GM23338 (cell line): Measurements from ENCODE around the gene TCAF1. TPM values are rescaled to one million over a fixed set of nuclear protein-coding genes. Genes with fewer than 3 reads are reported as not detected.
"Not testable (repeated sequence)": the region's sequence is repeated elsewhere in the genome, so short reads cannot be mapped to it uniquely, and the experiment has no call there.

Experiments used
- ATAC-seq: fragments of 200-7000 bp; cut with Tn5 transposase; 3 replicates; pipeline ENCODE4 v1.9.1; 2020
- DNase-seq: peaks from one replicate; pipeline ENCODE4 v3.0.0-alpha.2; 2015; ENCODE audit warnings: low spot score
- H2AFZ ChIP-seq: fragments of 200-600 bp; sonication (generic); 2 replicates; pipeline ENCODE4 v1.8.0; 2016; ENCODE audit warnings: antibody characterized with exemption, mild to moderate bottlenecking, moderate library complexity
- H3F3A ChIP-seq: fragments of 200-600 bp; sonication (generic); replicated peaks from 2 replicates; pipeline ENCODE4 v1.8.0; 2017; ENCODE audit warnings: antibody characterized with exemption, mixed run types, low read depth
- H3K27ac ChIP-seq: fragments of 200-600 bp; sonication (generic); 2 replicates; pipeline ENCODE4 v1.6.1; 2016; ENCODE audit warnings: low read depth
- H3K27me3 ChIP-seq: fragments of 200-600 bp; sonication (generic); 2 replicates; pipeline ENCODE4 v1.8.0; 2016; ENCODE audit warnings: mild to moderate bottlenecking, mixed run types, moderate library complexity; ENCODE audit not compliant: insufficient read depth
- H3K36me3 ChIP-seq: fragments of 200-600 bp; sonication (generic); 2 replicates; pipeline ENCODE4 v1.8.0; 2016; ENCODE audit warnings: mild to moderate bottlenecking; ENCODE audit not compliant: insufficient read depth
- H3K4me1 ChIP-seq: fragments of 200-600 bp; sonication (generic); 2 replicates; pipeline ENCODE4 v1.8.0; 2016; ENCODE audit warnings: mild to moderate bottlenecking, moderate library complexity; ENCODE audit not compliant: insufficient read depth
- H3K4me2 ChIP-seq: fragments of 200-600 bp; sonication (generic); 2 replicates; pipeline ENCODE4 v1.7.1; 2017; ENCODE audit warnings: mixed run types
- H3K4me3 ChIP-seq: fragments of 200-600 bp; sonication (generic); 2 replicates; pipeline ENCODE4 v1.6.1; 2016; ENCODE audit warnings: mixed run types
- H3K79me2 ChIP-seq: fragments of 200-600 bp; sonication (generic); replicated peaks from 2 replicates; pipeline ENCODE4 v1.8.0; 2017; ENCODE audit warnings: mild to moderate bottlenecking; ENCODE audit not compliant: insufficient read depth
- H3K9me2 ChIP-seq: fragments of 200-600 bp; sonication (generic); 2 replicates; pipeline ENCODE4 v1.8.0; 2017; ENCODE audit not compliant: insufficient read depth
- H4K20me1 ChIP-seq: fragments of 200-600 bp; sonication (generic); replicated peaks from 2 replicates; pipeline ENCODE4 v1.8.0; 2017; ENCODE audit warnings: mild to moderate bottlenecking; ENCODE audit not compliant: insufficient read depth
- H3K27ac Mint-ChIP-seq: 2 replicates; pipeline ENCODE4 v1.8.0; 2020; ENCODE audit warnings: inconsistent platforms, mild to moderate bottlenecking, moderate library complexity, mixed read lengths
- H3K27me3 Mint-ChIP-seq: 3 replicates; pipeline ENCODE4 v1.8.0; 2022; ENCODE audit warnings: low read depth, mild to moderate bottlenecking, moderate library complexity, mixed read lengths, inconsistent platforms; ENCODE audit not compliant: insufficient read depth, poor library complexity
- H3K36me3 Mint-ChIP-seq: 3 replicates; pipeline ENCODE4 v1.8.0; 2021; ENCODE audit warnings: low read depth, mild to moderate bottlenecking, inconsistent platforms, moderate library complexity, mixed read lengths
- H3K4me1 Mint-ChIP-seq: 3 replicates; pipeline ENCODE4 v1.8.0; 2020; ENCODE audit warnings: mild to moderate bottlenecking, inconsistent platforms, mixed read lengths
- H3K4me3 Mint-ChIP-seq: 3 replicates; pipeline ENCODE4 v1.8.0; 2021; ENCODE audit warnings: moderate library complexity, mild to moderate bottlenecking, inconsistent platforms, mixed read lengths
- H3K9me3 Mint-ChIP-seq: 3 replicates; pipeline ENCODE4 v1.8.0; 2020; ENCODE audit warnings: moderate library complexity, mild to moderate bottlenecking, inconsistent platforms, mixed read lengths
- CTCF ChIP-seq, 2 experiments: fragments of 200-600 bp in 1 of 2; sonication (generic) in 1 of 2; conservative IDR thresholded peaks; 2 replicates each; pipeline versions ENCODE4 v1.5.1 to v1.6.1; 2016 to 2017; ENCODE audit warnings: antibody characterized with exemption in 2 of 2, low read depth in 2 of 2, mild to moderate bottlenecking in 2 of 2, moderate library complexity in 1 of 2
- EZH2 ChIP-seq: fragments of 200-600 bp; sonication (generic); IDR thresholded peaks from one replicate; pipeline ENCODE4 v1.8.0; 2017; ENCODE audit warnings: antibody characterized with exemption, mild to moderate bottlenecking, low read depth; ENCODE audit not compliant: unreplicated experiment
- JUNB ChIP-seq: IDR thresholded peaks from one replicate; pipeline ENCODE4 v1.6.1; 2016; ENCODE audit warnings: antibody characterized with exemption; ENCODE audit not compliant: unreplicated experiment
- POLR2AphosphoS5 ChIP-seq: IDR thresholded peaks from 2 replicates; pipeline ENCODE4 v1.6.1; 2016; ENCODE audit warnings: antibody characterized with exemption, low read depth
- polyA plus RNA-seq: library from polyadenylated mRNA; unstranded; fragments of >200 nt; fragmentation: Nextera tagmentation; extraction: Ambion mirVana; gene quantifications from 2 replicates; pipeline ENCODE4 v1.2.1, GENCODE V29; 2016
- total RNA-seq: library from RNA; depleted of rRNA; stranded (reverse); fragments of >200 nt; shearing (Covaris generic); gene quantifications from 2 replicates; pipeline ENCODE4 v1.2.3, GENCODE V29; 2014

The TCAF1 gene
- total and polyA plus RNA-seq, 2 experiments from 2014 or later: 15.5 to 31.3 TPM

DNA sequence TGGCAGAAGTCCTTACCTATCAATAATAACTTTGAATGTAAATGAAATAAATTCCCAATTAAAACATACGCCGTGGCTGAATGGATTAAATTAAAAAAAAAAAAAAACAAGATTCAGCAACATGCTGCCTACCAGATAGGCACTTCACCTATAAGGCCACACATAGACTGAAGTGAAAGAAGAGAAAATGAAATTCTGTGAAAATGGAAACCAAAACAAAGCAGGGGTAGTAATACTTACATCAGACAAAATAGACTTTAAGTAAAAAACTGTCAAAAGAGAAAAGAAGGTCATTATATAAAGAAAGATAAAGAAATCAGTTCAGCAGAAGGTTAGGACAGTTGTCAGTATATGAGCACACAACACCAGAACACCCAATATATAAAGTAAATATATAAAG lies 55.3 kb downstream of the TCAF1 start:
- Histone ChIP-seq H3K27ac (no peak overlapping the region), H3K9me2 (no peaks in the 10 kb centered on the region), H3K4me2 (no peak overlapping the region), H3F3A (no peaks in the 10 kb centered on the region), H2AFZ (no peak overlapping the region), H3K36me3 (no peaks in the 10 kb centered on the region), H3K27me3 (no peaks in the 10 kb centered on the region), H3K4me1 (no peaks in the 10 kb centered on the region), H4K20me1 (no peaks in the 10 kb centered on the region), H3K79me2 (no peaks in the 10 kb centered on the region), H3K4me3 (no peak overlapping the region)
- Mint-ChIP-seq H3K36me3 (no peaks in the 10 kb centered on the region), H3K27me3 (no peaks in the 10 kb centered on the region), H3K9me3 (no peaks in the 10 kb centered on the region), H3K4me3 (no peak overlapping the region), H3K4me1 (no peaks in the 10 kb centered on the region), H3K27ac (no peak overlapping the region)
- TF ChIP-seq POLR2AphosphoS5: no peak
- TF ChIP-seq JUNB: no peak
- no peak for TF ChIP-seq CTCF (conservative IDR thresholded peaks at IDR 0.05; ENCODE audit: low read depth in 2 of 2)
- TF ChIP-seq EZH2: no peak
- ATAC-seq (no peak), DNase-seq (no peak)

DNA sequence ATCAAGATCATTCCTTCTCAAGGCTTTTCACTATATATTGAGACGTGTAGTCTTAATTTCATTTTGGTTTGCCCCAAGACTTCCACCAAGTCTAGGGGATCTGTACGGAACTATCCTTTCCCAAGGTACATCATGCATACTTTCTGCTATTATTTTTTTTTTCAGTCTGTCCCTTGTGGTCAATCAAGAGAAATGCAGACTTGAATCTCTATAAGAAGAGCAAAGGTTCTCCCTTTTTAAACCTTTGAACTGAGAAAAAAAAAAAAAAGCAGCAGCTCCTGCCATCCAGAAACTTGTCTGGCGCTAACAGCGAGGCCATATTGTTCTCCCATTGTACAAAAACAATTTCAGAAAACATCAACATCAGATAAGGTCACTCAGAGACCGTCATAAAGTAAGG lies 60.3 kb downstream of the TCAF1 start:
- not testable (repeated sequence) for H4K20me1 ChIP-seq, H3K9me3 Mint-ChIP-seq, H3K36me3 Mint-ChIP-seq, ATAC-seq, H3K4me3 ChIP-seq, H3K4me1 ChIP-seq, H2AFZ ChIP-seq, H3K36me3 ChIP-seq, DNase-seq, H3F3A ChIP-seq, H3K27me3 Mint-ChIP-seq, H3K27ac ChIP-seq, H3K4me2 ChIP-seq, H3K4me3 Mint-ChIP-seq, H3K27ac Mint-ChIP-seq, H3K79me2 ChIP-seq, H3K9me2 ChIP-seq, H3K27me3 ChIP-seq, H3K4me1 Mint-ChIP-seq

- H3K36me3 ChIP-seq, H2AFZ ChIP-seq, H3K4me1 ChIP-seq, H3K27ac ChIP-seq, H3K9me3 Mint-ChIP-seq, H3F3A ChIP-seq, H3K27me3 Mint-ChIP-seq, DNase-seq, H3K36me3 Mint-ChIP-seq, H3K4me3 Mint-ChIP-seq, H4K20me1 ChIP-seq, H3K79me2 ChIP-seq, H3K4me1 Mint-ChIP-seq, H3K4me2 ChIP-seq, H3K27me3 ChIP-seq, ATAC-seq, H3K9me2 ChIP-seq, H3K27ac Mint-ChIP-seq, H3K4me3 ChIP-seq: not testable (repeated sequence)
Observed at GRCh38 chr7:143840062-143840461, 61.9 kb downstream of the TCAF1 start.

GRCh38 chr7:143837223-143837622 lies 64.8 kb downstream of the TCAF1 start:
- not testable (repeated sequence) for H3K4me2 ChIP-seq, H3K4me3 Mint-ChIP-seq, H3K79me2 ChIP-seq, DNase-seq, H3K27me3 ChIP-seq, H4K20me1 ChIP-seq, H3F3A ChIP-seq, H3K9me2 ChIP-seq, H3K27ac Mint-ChIP-seq, H3K36me3 Mint-ChIP-seq, H3K36me3 ChIP-seq, H3K27ac ChIP-seq, H3K4me1 ChIP-seq, H3K4me1 Mint-ChIP-seq, H2AFZ ChIP-seq, H3K9me3 Mint-ChIP-seq, H3K27me3 Mint-ChIP-seq
- ATAC-seq: peak; percentile 75
- H3K4me3 ChIP-seq: peak overlapping the region; percentile 41; the same call in 1 of the 2 replicates
- peak in 1 of 2 experiments; percentile 62; a peak in 2 of 4 replicates for TF ChIP-seq CTCF (conservative IDR thresholded peaks at IDR 0.05; ENCODE audit: low read depth in 2 of 2)

DNA sequence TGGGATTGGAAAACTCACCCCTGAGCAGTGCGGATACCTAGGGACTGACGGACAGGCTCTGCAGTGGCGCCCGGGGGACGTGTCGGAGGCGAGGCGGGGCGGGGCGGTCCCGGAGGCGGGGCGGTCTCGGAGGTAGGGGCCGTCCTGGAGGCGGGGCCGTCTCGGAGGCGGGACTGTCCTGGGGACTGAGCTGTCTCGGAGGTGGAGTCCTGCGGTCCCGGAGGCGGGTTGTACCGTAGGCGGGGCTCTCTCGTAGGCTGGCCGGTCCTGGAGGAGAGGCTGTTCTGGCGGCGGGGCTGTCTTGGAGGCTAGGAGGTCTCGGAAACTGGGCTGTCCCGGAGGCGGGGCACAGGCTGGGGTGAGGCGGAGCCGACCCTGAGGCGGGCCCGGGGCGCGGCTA lies 65.4 kb downstream of the TCAF1 start:
- H3K4me1 Mint-ChIP-seq, DNase-seq, H3K79me2 ChIP-seq, H3K36me3 Mint-ChIP-seq, H3K27me3 ChIP-seq, H4K20me1 ChIP-seq, H3K27ac ChIP-seq, H2AFZ ChIP-seq, H3K27ac Mint-ChIP-seq, H3K27me3 Mint-ChIP-seq, H3F3A ChIP-seq, H3K9me2 ChIP-seq, H3K9me3 Mint-ChIP-seq, H3K4me1 ChIP-seq, H3K36me3 ChIP-seq: not testable (repeated sequence)
- H3K4me3 ChIP-seq: peak overlapping the region; percentile 45; the same call in 1 of the 2 replicates
- ATAC-seq: peak; percentile 90
- peak overlapping the region; percentile 57; the same call in 2 of the 3 replicates for H3K4me3 Mint-ChIP-seq
- peak overlapping the region; percentile 67; the same call in 1 of the 2 replicates for H3K4me2 ChIP-seq
